GF-D8 (cell line): Measurements from ENCODE around the gene VOPP1.

ENCODE experiments used
- DNase-seq: peaks from one replicate; lab custom pipeline; 2025; lab: John Stamatoyannopoulos, UW

The VOPP1 gene

DNA sequence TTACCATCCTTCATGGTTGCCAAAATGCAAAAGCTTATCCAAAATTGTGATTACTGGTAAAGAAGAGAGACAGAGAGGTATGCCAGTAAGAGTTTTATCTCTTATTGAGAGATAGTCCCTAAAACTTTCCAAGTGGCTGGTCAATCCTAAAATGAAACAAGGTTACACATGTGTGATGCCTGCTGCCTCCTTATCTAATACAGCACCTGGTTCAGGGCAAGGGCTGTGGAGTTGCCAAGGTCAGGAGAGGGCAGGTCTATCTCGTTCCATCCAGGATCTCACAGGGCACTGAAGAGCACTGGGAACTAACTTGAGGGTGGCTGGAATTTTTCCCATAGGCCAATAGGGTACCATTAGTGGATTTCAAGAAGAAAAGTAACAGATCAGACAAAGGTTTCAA is 18.3 kb downstream of the VOPP1 start:
- no peak for DNase-seq

DNA sequence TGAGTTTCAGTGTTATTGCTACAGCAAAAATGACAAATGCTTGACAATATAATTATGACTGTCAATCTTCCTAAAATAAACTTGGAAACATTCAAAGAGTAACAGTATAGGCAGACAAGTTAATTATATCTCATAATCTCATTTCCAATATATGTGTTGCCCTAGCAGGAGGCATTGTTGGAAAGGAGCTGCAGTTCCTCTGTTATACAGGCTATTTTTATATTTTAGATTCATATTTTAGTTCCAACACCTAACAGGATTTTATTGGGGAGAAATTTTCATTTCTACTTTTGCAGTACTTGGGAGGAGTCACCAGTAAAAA is 19.3 kb downstream of the VOPP1 start:
- no peak for DNase-seq

GRCh38 chr7:55552320-55553023 is 19.8 kb downstream of the VOPP1 start:
- peak; percentile 68 for DNase-seq

DNA sequence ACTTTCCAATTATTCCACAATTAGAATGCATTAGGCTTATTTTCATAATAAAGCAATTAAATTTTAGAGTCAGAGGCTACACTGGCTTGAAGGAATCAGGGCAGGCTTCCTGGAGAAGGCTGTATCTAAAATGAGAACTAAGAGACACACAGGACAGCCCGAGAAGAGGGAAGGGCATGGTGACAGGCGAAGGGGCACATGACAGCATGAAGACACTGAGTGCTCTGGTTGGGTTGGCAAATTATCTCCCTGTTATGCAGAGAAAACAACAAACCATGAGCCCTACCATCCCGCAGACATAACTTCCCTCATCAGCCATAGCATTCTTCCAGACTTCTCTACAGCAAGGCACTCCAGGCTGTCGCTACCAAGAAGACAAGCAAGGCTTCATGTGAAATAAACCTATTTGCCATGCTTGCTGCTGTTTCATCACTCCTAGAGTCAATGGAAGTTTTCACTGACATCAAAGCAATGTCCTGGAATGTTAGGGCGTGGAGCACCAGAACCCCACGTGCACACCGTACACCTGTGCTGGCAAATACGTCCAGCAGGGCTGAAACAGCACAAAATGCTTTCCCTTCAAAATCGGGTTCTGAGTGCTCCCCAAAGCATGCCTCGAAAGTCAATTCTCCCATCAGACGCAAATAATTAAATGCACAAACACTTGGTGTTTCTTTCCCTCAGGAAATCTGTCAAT is 21.3 kb downstream of the VOPP1 start:
- DNase-seq: no peak

DNA sequence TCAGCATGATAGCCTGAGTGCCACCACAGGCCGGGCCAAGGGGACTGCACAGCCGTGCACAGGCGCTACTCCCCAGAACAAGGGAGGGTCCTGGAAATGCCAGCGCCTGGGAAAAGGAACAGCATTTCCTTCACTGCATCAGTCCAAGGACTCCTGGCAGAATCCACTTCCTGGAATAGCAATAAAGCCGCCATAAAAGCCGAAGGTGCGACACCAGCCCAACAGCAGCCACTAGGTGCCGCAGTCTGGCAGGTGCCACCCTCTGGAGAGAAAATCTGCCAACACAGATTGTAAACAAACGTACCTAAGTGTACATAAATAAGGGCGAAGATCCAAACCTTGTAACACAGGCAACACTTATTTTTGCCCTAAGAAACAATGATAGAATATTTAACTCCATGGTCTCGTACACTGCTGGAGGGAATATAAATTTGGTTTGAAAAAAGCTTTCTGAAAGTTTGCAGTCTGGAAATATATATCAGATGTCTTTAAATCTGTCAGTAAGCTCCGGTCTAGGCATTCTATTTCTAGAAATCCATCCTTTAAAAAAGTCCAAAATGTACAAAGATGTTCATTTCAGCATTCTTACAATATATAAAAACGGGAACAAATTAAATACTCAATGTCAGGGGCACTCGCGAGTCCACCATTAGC is 22.2 kb downstream of the VOPP1 start:
- DNase-seq: no peak

DNA sequence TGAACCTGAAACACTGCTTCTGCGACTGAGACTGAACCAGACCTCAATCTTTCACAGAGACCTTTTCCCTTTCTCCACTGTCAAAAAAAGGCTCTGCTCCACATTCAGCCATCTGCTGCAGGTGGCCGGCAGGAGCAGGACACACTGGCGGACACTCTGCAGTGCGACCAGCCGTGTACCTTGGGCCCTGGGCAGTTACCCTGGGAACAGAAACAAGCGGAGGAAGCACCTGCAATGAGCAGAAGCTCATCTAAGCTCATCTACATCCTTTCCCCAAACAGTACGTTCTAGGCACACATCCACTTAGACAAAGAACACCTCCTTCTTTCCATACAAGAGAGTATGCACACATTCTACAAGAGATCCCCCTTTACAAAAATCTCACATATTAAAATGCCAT is 22.8 kb downstream of the VOPP1 start:
- DNase-seq: no peak

- no peak for DNase-seq
Measured at GRCh38 chr7:55548295-55548731, 24.0 kb downstream of the VOPP1 start.

DNA sequence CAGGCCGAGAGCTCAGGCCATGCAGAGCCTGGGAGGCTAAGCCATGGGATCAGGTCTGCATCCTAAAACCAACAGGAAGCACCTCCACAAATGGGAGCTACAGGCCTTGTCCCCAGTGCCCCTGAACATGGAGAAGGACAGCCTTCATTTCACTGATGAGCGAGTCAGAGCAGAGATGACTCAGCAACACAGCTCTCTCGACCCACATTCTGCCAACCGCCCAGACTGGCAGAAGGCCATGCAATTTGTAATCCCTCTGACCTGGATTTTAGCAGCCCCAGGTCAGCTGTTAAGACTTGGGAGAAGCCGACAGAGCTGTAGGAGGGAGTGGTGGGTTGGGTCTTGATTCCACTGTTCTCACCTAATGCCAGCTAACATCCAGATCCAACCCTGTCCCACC is 25.5 kb downstream of the VOPP1 start:
- peak; percentile 73 for DNase-seq

- DNase-seq: no peak
Measured at GRCh38 chr7:55545496-55545895, 26.8 kb downstream of the VOPP1 start.

DNA sequence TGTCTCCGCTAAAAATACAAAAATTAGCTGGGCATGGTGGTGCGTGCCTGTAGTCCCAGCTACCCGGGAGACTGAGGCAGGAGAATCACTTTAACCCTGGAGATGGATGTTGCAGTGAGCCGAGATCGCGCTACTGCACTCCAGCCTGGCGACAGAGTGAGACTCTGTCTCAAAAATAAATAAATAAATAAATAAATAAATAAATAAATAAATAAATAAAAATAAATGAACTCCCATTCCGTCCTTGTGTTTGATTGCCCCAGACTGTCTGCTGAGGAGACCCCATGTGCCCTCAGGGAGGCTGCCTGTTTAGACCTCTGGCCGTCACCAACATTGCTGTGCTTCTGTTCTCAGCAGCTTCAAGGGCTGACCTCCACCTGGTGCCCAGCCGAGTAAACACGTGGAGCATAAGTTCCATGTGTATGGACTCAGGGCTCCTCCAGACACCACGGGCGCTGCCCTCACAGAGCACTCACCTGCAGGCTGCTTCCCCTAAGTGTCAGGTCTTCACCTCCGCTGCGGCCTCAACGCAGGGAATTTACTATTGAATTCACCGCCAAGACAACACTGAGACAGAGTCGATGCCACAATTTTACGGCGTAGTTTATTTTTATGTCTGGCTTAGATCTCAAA is 32.0 kb downstream of the VOPP1 start:
- DNase-seq: no peak

GRCh38 chr7:55539380-55539779 is 32.9 kb downstream of the VOPP1 start:
- DNase-seq: no peak

DNA sequence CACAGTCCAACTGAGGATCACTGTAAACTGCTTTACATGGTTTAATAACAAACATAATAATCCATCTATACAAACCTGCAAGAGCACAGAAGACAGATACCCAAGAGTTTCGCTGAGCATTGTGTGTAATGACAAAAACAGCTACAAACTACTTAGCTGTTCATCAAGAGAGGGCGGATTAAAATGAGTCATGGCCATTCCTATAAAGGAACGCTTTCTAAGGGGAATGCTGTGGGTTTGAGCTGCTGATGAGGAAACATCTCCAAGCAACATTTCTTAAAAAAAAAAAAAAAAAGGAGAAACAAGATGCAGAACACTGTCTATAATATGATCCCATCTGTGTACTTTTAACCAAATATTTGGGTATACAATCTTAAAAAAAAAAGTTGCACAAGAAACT is 33.8 kb downstream of the VOPP1 start:
- DNase-seq: no peak

GRCh38 chr7:55537458-55537990 is 34.8 kb downstream of the VOPP1 start:
- no peak for DNase-seq

GRCh38 chr7:55536619-55537457 is 35.5 kb downstream of the VOPP1 start:
- no peak for DNase-seq

DNA sequence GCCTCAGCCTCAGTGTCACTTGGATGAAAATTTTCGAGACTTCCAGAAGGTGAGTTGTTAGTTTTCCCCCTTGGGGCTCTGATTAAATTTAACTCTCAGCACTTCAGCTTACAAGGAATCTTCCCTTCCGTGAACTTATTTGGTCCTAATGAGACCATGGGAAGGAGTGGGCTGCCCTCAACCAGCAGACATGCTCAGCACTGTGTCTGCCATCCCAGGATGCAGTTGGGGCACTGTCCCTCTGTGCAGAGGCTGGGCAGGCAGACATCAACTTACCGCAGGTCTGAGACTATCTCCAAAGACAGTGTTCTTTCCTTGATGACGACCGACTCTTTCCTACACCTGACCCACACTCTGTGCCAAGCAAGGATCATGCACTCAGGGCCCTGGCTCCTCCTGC is 36.7 kb downstream of the VOPP1 start:
- DNase-seq: no peak

GRCh38 chr7:55534916-55535590 is 37.2 kb downstream of the VOPP1 start:
- DNase-seq: no peak

- peak; percentile 96 for DNase-seq
Measured at GRCh38 chr7:55534262-55534915, 37.9 kb downstream of the VOPP1 start.

DNA sequence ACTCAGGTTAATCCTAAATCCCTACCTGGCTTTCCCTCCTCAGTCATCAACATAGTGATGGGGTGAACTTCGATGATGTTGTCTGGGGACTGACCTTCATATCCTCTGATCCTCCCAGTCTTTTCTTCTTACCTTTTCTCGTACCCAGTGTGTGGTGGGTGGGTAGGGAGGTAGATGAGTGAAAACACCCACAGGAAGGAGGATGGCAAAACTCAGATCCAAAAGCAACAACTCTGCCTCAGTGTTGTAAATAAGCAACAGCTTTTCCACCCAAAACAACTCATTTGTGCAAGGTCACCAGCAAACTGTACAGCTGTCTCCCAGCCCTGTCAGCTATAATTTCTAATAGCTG is 38.6 kb downstream of the VOPP1 start:
- no peak for DNase-seq

GRCh38 chr7:55533050-55533728 is 39.1 kb downstream of the VOPP1 start:
- peak; percentile 77 for DNase-seq
